Endothelial cell of umbilical vein (primary cell): Measurements from ENCODE around the gene FBXW7. TPM values are rescaled to one million over a fixed set of nuclear protein-coding genes. Genes with fewer than 3 reads are reported as not detected.

ENCODE experiments used
- BruUV-seq: library from RNA; stranded (reverse); fragments of 400-500 nt; replicated peaks from 2 replicates; lab custom pipeline; 2021; lab: Mats Ljungman, UMichigan
- CTCF ChIA-PET: fragments of 300-600, 350-600 bp; sonication (Branson Sonifier 250); formaldehyde crosslinking; loops from one replicate; lab custom pipeline; 2021; ENCODE audit warnings: antibody characterized with exemption, inconsistent platforms; lab: Charles Lee
- POLR2A ChIA-PET: fragments of 300-600, 350-600 bp; sonication (Branson Sonifier 250); formaldehyde crosslinking; loops from one replicate; lab custom pipeline; 2021; ENCODE audit warnings: antibody characterized with exemption, inconsistent platforms; lab: Charles Lee
- DNase-seq: peaks from one replicate; pipeline ENCODE4 v3.0.0-alpha.2; 2011; ENCODE audit warnings: low read depth, low spot score
- FAIRE-seq: peaks from 2 replicates; lab custom pipeline; 2011; peaks lifted over from hg19 to GRCh38; lab: Jason Lieb, UNC
- H2AFZ ChIP-seq: 2 replicates; pipeline ENCODE4 v1.6.0; 2012; ENCODE audit warnings: low read depth, low read length, control low read depth, inconsistent platforms
- H3K27ac ChIP-seq: 2 replicates; pipeline ENCODE4 v1.5.1; 2011; ENCODE audit warnings: low read depth, mild to moderate bottlenecking, control low read depth, low read length, moderate library complexity; ENCODE audit not compliant: insufficient read depth
- H3K27me3 ChIP-seq, 2 experiments: 2 replicates each; pipeline versions ENCODE4 v1.6.0 to v1.6.1; 2011; ENCODE audit warnings: low read length in 2 of 2, mixed read lengths in 1 of 2; ENCODE audit not compliant: control insufficient read depth in 2 of 2, insufficient read depth in 2 of 2
- H3K36me3 ChIP-seq, 2 experiments: 2 replicates in 1 of 2; 3 replicates in 1 of 2; pipeline ENCODE4 v1.5.1; 2011; ENCODE audit warnings: low read length in 2 of 2, mild to moderate bottlenecking in 1 of 2, moderate library complexity in 1 of 2; ENCODE audit not compliant: control insufficient read depth in 2 of 2, insufficient read depth in 2 of 2; ENCODE audit errors: extremely low read depth in 1 of 2
- H3K4me1 ChIP-seq: 3 replicates; pipeline ENCODE4 v1.5.1; 2011; ENCODE audit warnings: mild to moderate bottlenecking, low read length; ENCODE audit not compliant: control insufficient read depth, insufficient read depth; ENCODE audit errors: extremely low read depth
- H3K4me2 ChIP-seq: 2 replicates; pipeline ENCODE4 v1.6.1; 2011; ENCODE audit warnings: low read length, control low read depth, mixed read lengths; ENCODE audit not compliant: insufficient read depth
- H3K4me3 ChIP-seq, 3 experiments: fragments of 200-600 bp in 1 of 3; sonication (generic), shearing (Covaris generic) in 1 of 3; replicated peaks in 1 of 3; 2 replicates each; pipeline ENCODE4 v1.5.1; 2011 to 2016; ENCODE audit warnings: control low read depth in 3 of 3, low read length in 3 of 3, mild to moderate bottlenecking in 2 of 3, inconsistent platforms in 1 of 3, low read depth in 1 of 3, moderate library complexity in 1 of 3; ENCODE audit not compliant: insufficient read depth in 1 of 3
- H3K79me2 ChIP-seq: 2 replicates; pipeline ENCODE4 v1.6.0; 2012; ENCODE audit warnings: low read length, inconsistent platforms; ENCODE audit not compliant: control insufficient read depth, insufficient read depth
- H3K9ac ChIP-seq: replicated peaks from 2 replicates; pipeline ENCODE3; 2011; ENCODE audit warnings: low read length, control low read depth; ENCODE audit not compliant: insufficient read depth; ENCODE audit errors: extremely low read depth
- H3K9me1 ChIP-seq: replicated peaks from 3 replicates; pipeline ENCODE4 v1.6.0; 2011; ENCODE audit warnings: mild to moderate bottlenecking, low read length; ENCODE audit not compliant: control insufficient read depth, insufficient read depth; ENCODE audit errors: extremely low read depth
- H3K9me3 ChIP-seq: replicated peaks from 2 replicates; pipeline ENCODE4 v1.5.1; 2012; ENCODE audit warnings: low read length, inconsistent platforms; ENCODE audit not compliant: control insufficient read depth, insufficient read depth
- H4K20me1 ChIP-seq: replicated peaks from 2 replicates; pipeline ENCODE3; 2011; ENCODE audit warnings: mild to moderate bottlenecking, low read length; ENCODE audit not compliant: control insufficient read depth, insufficient read depth; ENCODE audit errors: extremely low read depth
- CTCF ChIP-seq, 2 donors: IDR thresholded peaks; 1 replicate in 1 of 2; 2 replicates in 1 of 2; pipeline ENCODE4 v1.5.1; 2011; ENCODE audit warnings: low read length in 2 of 2, mild to moderate bottlenecking in 2 of 2, moderate library complexity in 2 of 2, control low read depth in 1 of 2, inconsistent platforms in 1 of 2, low read depth in 1 of 2; ENCODE audit not compliant: insufficient read depth in 1 of 2; ENCODE audit errors: extremely low read depth in 1 of 2
- EZH2 ChIP-seq: IDR thresholded peaks from 2 replicates; pipeline ENCODE4 v1.6.1; 2012; ENCODE audit warnings: borderline replicate concordance, low read depth, mild to moderate bottlenecking, moderate library complexity, low read length, inconsistent platforms; ENCODE audit not compliant: severe bottlenecking
- FOS ChIP-seq: IDR thresholded peaks from 2 replicates; pipeline ENCODE4 v1.6.1; 2011; ENCODE audit warnings: mild to moderate bottlenecking, low read length, moderate library complexity, borderline replicate concordance; ENCODE audit not compliant: insufficient read depth
- GATA2 ChIP-seq: IDR thresholded peaks from 2 replicates; pipeline ENCODE4 v1.7.0; 2011; ENCODE audit warnings: low read depth, mild to moderate bottlenecking, moderate library complexity, mixed read lengths, low read length; ENCODE audit not compliant: insufficient read length, insufficient read depth
- JUN ChIP-seq: IDR thresholded peaks from 2 replicates; pipeline ENCODE4 v1.6.1; 2011; ENCODE audit warnings: borderline replicate concordance, low read depth; ENCODE audit not compliant: insufficient read length, insufficient read depth
- MAX ChIP-seq: IDR thresholded peaks from 2 replicates; pipeline ENCODE4 v1.6.1; 2011; ENCODE audit not compliant: insufficient read depth, insufficient read length
- MYC ChIP-seq: IDR thresholded peaks from one replicate; pipeline ENCODE4 v1.6.1; 2011; ENCODE audit warnings: mild to moderate bottlenecking, low read depth, low read length
- POLR2A ChIP-seq: IDR thresholded peaks from 2 replicates; pipeline ENCODE4 v1.6.1; 2012; ENCODE audit warnings: low read depth, mild to moderate bottlenecking, control low read depth, low read length
- POLR2AphosphoS5 ChIP-seq: IDR thresholded peaks from 2 replicates; pipeline ENCODE4 v1.6.1; 2012; ENCODE audit warnings: low read depth, mild to moderate bottlenecking, control low read depth, low read length, moderate library complexity; ENCODE audit not compliant: insufficient read depth
- dilution Hi-C: fragments of 300-500 bp; cut with MboI; formaldehyde crosslinking; loops from one replicate; pipeline ENCODE4 v1.15.0; 2019; ENCODE audit warnings: low sequenced_read_pairs; ENCODE audit not compliant: extremely low pct_ligation_motif_present
- intact Hi-C: fragments of 100-400 bp; cut with micrococcal nuclease; formaldehyde crosslinking; loops from one replicate; pipeline ENCODE4 v1.10.0; 2022
- polyA plus RNA-seq, 4 experiments: library from polyadenylated mRNA; depleted of rRNA in 3 of 4; stranded (reverse) in 3 of 4; unstranded in 1 of 4; fragments of >200 nt; gene quantifications; 2 replicates each; pipeline versions ENCODE4 v1.2.1 to v1.2.3, GENCODE V29; 2011 to 2012; ENCODE audit warnings: missing spikeins in 1 of 4
- total RNA-seq: library from RNA; stranded (reverse); gene quantifications from 2 replicates; pipeline ENCODE4 v1.2.3, GENCODE V29; 2021

The FBXW7 gene
- total and polyA plus RNA-seq, 2 donors (not counting 3 experiments of a cell fraction or from before 2014, with no cell fraction given): 7.0 to 28.1 TPM

DNA sequence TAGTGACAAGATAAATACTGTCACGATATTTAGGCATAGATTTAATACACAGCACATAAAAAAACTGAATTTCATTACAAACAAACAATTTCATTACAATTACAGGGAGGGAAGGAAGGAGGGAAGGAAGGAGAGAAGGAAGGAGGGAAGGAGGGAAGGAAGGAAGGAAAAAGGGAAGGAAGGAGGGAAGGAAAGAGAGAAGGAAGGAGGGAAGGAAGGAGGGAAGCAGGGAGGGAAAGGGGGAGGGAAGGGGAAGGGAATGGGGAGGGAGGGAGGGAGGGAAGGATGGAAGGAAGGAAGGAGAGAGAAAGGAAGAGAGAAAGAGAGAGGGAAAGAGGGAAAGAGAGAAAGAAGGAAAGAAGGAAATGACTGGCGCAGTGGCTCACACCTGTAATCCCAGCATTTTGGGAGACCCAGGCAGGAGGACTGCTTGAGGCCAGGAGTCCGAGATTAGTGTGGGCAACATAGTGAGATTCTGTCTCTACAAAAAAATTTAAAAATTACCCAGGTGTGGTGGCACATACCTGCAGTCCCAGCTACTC is 64.6 kb downstream of the FBXW7 start:
- no peaks in the 10 kb centered on the region for H3K4me1 ChIP-seq
- dilution Hi-C loops: no loop called here
- H3K9me1 ChIP-seq: peaks cover 2% of the 10 kb centered on the region
- no peak for FAIRE-seq
- no peaks in the 10 kb centered on the region for H3K27me3 ChIP-seq
- ChIA-PET POLR2A (no interaction called here), CTCF (interaction anchor here (1.2 kb wide), 1 partner anchor 19 kb away, joined by 6 read pairs; no protein-coding TSS in a partner anchor)
- peaks cover 10% of the 10 kb centered on the region for H4K20me1 ChIP-seq
- BruUV-seq: no TSS peak
- no peak overlapping the region for H3K4me2 ChIP-seq
- H2AFZ ChIP-seq: no peak overlapping the region
- DNase-seq: no peak
- no peak overlapping the region for H3K27ac ChIP-seq
- H3K9ac ChIP-seq: no peak overlapping the region
- H3K79me2 ChIP-seq: peaks cover 47% of the 10 kb centered on the region
- H3K4me3 ChIP-seq: no peak overlapping the region
- intact Hi-C loops: no loop called here
- no peaks in the 10 kb centered on the region for H3K36me3 ChIP-seq
- no peaks in the 10 kb centered on the region for H3K9me3 ChIP-seq
- TF ChIP-seq MAX (no peak), MYC (no peak), POLR2A (no peak), FOS (no peak), JUN (no peak), GATA2 (no peak), POLR2AphosphoS5 (no peak), EZH2 (no peak), CTCF (IDR thresholded peaks at IDR 0.05; ENCODE audit: extremely low read depth in 1 of 2, insufficient read depth in 1 of 2, low read depth in 1 of 2, low read length in 2 of 2) (no peak)
